Transverse colon (tissue), 4 donors: ENCODE results near the gene SLC6A17.

ENCODE experiments used
- POLR2AphosphoS5 ChIP-seq, 3 donors: sonication (generic); formaldehyde crosslinking; IDR thresholded peaks; one replicate each; pipeline ENCODE4 v1.6.1; 2016; ENCODE audit warnings: antibody characterized with exemption in 3 of 3
- TF ChIP-seq, protein P1 (sequence below), 5 experiments: fragments of 200-600 bp in 3 of 5; fragments of 450-650 bp in 2 of 5; sonication (generic) in 3 of 5; IDR thresholded peaks; 1 replicate in 2 of 5; 2 replicates in 3 of 5; pipeline ENCODE4 v1.5.1; 2016 to 2017; ENCODE audit warnings: antibody characterized with exemption in 5 of 5, inconsistent platforms in 3 of 5, mild to moderate bottlenecking in 2 of 5, moderate library complexity in 1 of 5

DNA sequence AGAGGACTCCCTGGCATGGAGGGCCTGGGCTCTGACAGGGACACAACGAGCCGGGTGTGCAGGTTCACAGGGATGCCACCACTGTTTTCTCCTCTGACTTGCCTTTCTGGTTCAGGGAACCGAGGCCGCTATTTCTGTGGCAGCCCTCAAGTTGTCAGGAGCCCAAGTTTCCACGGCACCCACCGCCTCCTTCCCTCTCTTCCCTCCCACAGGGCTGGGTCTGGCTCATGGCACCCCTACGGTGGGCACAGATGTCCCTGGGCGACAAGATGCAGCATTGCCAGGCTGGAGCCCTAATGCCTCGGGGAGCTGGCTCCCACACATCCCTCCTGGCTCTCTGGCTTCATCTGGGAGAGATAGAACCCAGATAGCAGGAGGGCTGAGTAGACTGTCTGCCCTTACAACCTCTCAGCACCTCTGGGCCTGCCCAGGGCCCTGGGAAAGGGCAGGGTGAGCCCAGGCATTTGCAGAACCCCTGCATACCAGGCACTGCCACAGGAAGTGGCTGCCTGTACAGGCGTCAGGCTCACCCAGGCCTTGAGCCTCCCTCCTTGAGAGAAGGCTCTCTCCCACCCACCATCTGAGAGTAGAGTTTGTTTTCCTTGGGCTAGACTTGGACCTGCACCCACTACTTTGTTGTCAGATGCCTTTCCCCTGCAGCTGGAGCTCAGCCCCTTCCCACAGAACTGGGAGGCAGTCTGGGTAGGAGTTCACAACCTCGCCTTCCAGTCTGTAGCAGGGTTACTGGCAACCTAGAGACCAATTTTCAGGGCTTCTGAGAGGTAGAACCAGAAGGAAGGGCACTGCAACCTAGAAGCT lies 80.3 kb downstream of the SLC6A17 start:
- TF ChIP-seq, protein P1, sequence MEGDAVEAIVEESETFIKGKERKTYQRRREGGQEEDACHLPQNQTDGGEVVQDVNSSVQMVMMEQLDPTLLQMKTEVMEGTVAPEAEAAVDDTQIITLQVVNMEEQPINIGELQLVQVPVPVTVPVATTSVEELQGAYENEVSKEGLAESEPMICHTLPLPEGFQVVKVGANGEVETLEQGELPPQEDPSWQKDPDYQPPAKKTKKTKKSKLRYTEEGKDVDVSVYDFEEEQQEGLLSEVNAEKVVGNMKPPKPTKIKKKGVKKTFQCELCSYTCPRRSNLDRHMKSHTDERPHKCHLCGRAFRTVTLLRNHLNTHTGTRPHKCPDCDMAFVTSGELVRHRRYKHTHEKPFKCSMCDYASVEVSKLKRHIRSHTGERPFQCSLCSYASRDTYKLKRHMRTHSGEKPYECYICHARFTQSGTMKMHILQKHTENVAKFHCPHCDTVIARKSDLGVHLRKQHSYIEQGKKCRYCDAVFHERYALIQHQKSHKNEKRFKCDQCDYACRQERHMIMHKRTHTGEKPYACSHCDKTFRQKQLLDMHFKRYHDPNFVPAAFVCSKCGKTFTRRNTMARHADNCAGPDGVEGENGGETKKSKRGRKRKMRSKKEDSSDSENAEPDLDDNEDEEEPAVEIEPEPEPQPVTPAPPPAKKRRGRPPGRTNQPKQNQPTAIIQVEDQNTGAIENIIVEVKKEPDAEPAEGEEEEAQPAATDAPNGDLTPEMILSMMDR (IDR thresholded peaks at IDR 0.05): no peak
- no peak for TF ChIP-seq POLR2AphosphoS5 (IDR thresholded peaks at IDR 0.05)
